HepG2 (cell line): ENCODE measurements around the gene ADAMTS4. TPM values are rescaled to one million over a fixed set of nuclear protein-coding genes. Genes with fewer than 3 reads are reported as not detected.

Experiments used
- ADNP ChIP-seq: sonication (generic); formaldehyde crosslinking; IDR thresholded peaks from 2 replicates; pipeline ENCODE4 v1.4.0; 2020; ENCODE audit warnings: missing genetic modification reagents
- ATF5 ChIP-seq: sonication (generic); formaldehyde crosslinking; IDR thresholded peaks from 2 replicates; pipeline ENCODE4 v1.4.0; 2020; ENCODE audit warnings: mild to moderate bottlenecking, low read depth, missing genetic modification reagents
- ATRX ChIP-seq: sonication (generic); formaldehyde crosslinking; IDR thresholded peaks from 2 replicates; pipeline ENCODE4 v1.4.0; 2020; ENCODE audit warnings: missing genetic modification reagents, borderline replicate concordance
- CBX1 ChIP-seq: IDR thresholded peaks from one replicate; pipeline ENCODE4 v1.6.1; 2016; ENCODE audit warnings: antibody characterized with exemption, low read depth
- EEA1 ChIP-seq: sonication (generic); formaldehyde crosslinking; IDR thresholded peaks from 2 replicates; pipeline ENCODE4 v1.5.1; 2020; ENCODE audit warnings: mild to moderate bottlenecking, missing genetic modification reagents, borderline replicate concordance
- EHMT2 ChIP-seq: fragments of 200-600 bp; sonication (generic); IDR thresholded peaks from 2 replicates; pipeline ENCODE4 v1.7.0; 2017; ENCODE audit warnings: antibody characterized with exemption, low read depth, low read length, borderline replicate concordance
- ELF1 ChIP-seq: sonication (generic); formaldehyde crosslinking; IDR thresholded peaks from 2 replicates; pipeline ENCODE4 v1.4.0; 2020; ENCODE audit warnings: missing genetic modification reagents
- GATAD1 ChIP-seq: IDR thresholded peaks from 2 replicates; pipeline ENCODE4 v1.6.1; 2016; ENCODE audit warnings: missing genetic modification reagents, missing compliant biosample characterization
- IRF2 ChIP-seq: IDR thresholded peaks from 2 replicates; pipeline ENCODE4 v1.6.1; 2018; ENCODE audit warnings: missing genetic modification reagents, missing compliant biosample characterization
- NFE2L2 ChIP-seq: fragments of 150-350 bp; IDR thresholded peaks from 2 replicates; pipeline ENCODE4 v1.6.1; 2014; ENCODE audit warnings: low read length
- NONO ChIP-seq, 2 experiments: fragments of 450-650 bp in 1 of 2; sonication (generic) in 1 of 2; formaldehyde crosslinking in 1 of 2; IDR thresholded peaks in 1 of 2; conservative IDR thresholded peaks in 1 of 2; 2 replicates each; pipeline versions ENCODE4 v1.6.1 to v1.8.0; 2017 to 2022; ENCODE audit warnings: mild to moderate bottlenecking in 1 of 2, missing genetic modification reagents in 1 of 2, moderate library complexity in 1 of 2
- PBX2 ChIP-seq: IDR thresholded peaks from 2 replicates; pipeline ENCODE4 v1.6.1; 2016; ENCODE audit warnings: control low read depth
- PCBP2 ChIP-seq: fragments of 200-400 bp; formaldehyde crosslinking; optimal IDR thresholded peaks from 2 replicates; pipeline ENCODE3; 2018; ENCODE audit warnings: low read length, low read depth; ENCODE audit not compliant: poor library complexity, severe bottlenecking
- SOX5 ChIP-seq: IDR thresholded peaks from 2 replicates; pipeline ENCODE4 v1.6.1; 2016; ENCODE audit warnings: borderline replicate concordance
- TBL1XR1 ChIP-seq: fragments of 150-350 bp; IDR thresholded peaks from 2 replicates; pipeline ENCODE4 v1.6.1; 2014; ENCODE audit warnings: borderline replicate concordance, low read length; ENCODE audit not compliant: partially characterized antibody
- TFAP4 ChIP-seq: sonication (generic); IDR thresholded peaks from 2 replicates; pipeline ENCODE4 v1.6.1; 2016; ENCODE audit warnings: low read depth, borderline replicate concordance
- TRAFD1 ChIP-seq: sonication (generic); formaldehyde crosslinking; IDR thresholded peaks from 2 replicates; pipeline ENCODE4 v1.5.1; 2020; ENCODE audit warnings: missing genetic modification reagents, mild to moderate bottlenecking, borderline replicate concordance
- ZNF138 ChIP-seq: sonication (generic); formaldehyde crosslinking; IDR thresholded peaks from 2 replicates; pipeline ENCODE4 v1.5.0; 2020; ENCODE audit warnings: mild to moderate bottlenecking, low read depth, missing genetic modification reagents
- ZNF17 ChIP-seq: sonication (generic); formaldehyde crosslinking; IDR thresholded peaks from 2 replicates; pipeline ENCODE4 v1.5.0; 2020; ENCODE audit warnings: mild to moderate bottlenecking, missing genetic modification reagents
- ZNF24 ChIP-seq: fragments of 450-650 bp; IDR thresholded peaks from 2 replicates; pipeline ENCODE4 v1.6.1; 2017; ENCODE audit warnings: antibody characterized with exemption, mild to moderate bottlenecking
- ZNF33A ChIP-seq: sonication (generic); formaldehyde crosslinking; IDR thresholded peaks from 2 replicates; pipeline ENCODE4 v1.5.1; 2020; ENCODE audit warnings: missing genetic modification reagents, mild to moderate bottlenecking, moderate library complexity, borderline replicate concordance
- ZNF350 ChIP-seq: sonication (generic); formaldehyde crosslinking; IDR thresholded peaks from 2 replicates; pipeline ENCODE4 v1.4.0; 2020; ENCODE audit warnings: mild to moderate bottlenecking, low read depth, missing genetic modification reagents, borderline replicate concordance
- ZNF530 ChIP-seq: sonication (generic); formaldehyde crosslinking; IDR thresholded peaks from 2 replicates; pipeline ENCODE4 v1.5.0; 2020; ENCODE audit warnings: low read depth, mild to moderate bottlenecking, missing genetic modification reagents
- ZNF615 ChIP-seq: sonication (generic); formaldehyde crosslinking; IDR thresholded peaks from 2 replicates; pipeline ENCODE4 v1.5.0; 2020; ENCODE audit warnings: mild to moderate bottlenecking, missing genetic modification reagents, borderline replicate concordance
- ZNF790 ChIP-seq: sonication (generic); formaldehyde crosslinking; IDR thresholded peaks from 2 replicates; pipeline ENCODE4 v1.8.0; 2022; ENCODE audit warnings: missing genetic modification reagents, mild to moderate bottlenecking, borderline replicate concordance
- ZSCAN20 ChIP-seq: sonication (generic); formaldehyde crosslinking; IDR thresholded peaks from 2 replicates; pipeline ENCODE4 v1.4.0; 2020; ENCODE audit warnings: missing genetic modification reagents, mild to moderate bottlenecking, borderline replicate concordance
- polyA plus RNA-seq, 8 experiments: library from polyadenylated mRNA; depleted of rRNA in 3 of 8; stranded (reverse) in 7 of 8; unstranded in 1 of 8; fragments of >200 nt; fragmentation: Illumina TruSeq in 4 of 8; extraction: Trizol in 4 of 8; gene quantifications; 2 replicates each; pipeline versions ENCODE4 v1.2.1 to v1.2.3, GENCODE V29; 2011 to 2016; ENCODE audit warnings: low read depth in 4 of 8, missing spikeins in 1 of 8, mixed read lengths in 1 of 8; ENCODE audit not compliant: insufficient read depth in 1 of 8
- total RNA-seq, 5 experiments: library from RNA; depleted of rRNA; stranded (reverse); fragments of >200 nt; fragmentation: Illumina TruSeq; extraction: Trizol; gene quantifications; 2 replicates each; pipeline ENCODE4 v1.2.3, GENCODE V29; 2016; ENCODE audit warnings: low read depth in 1 of 5
- TF ChIP-seq, protein P1 (sequence below): sonication (generic); formaldehyde crosslinking; conservative IDR thresholded peaks from 2 replicates; pipeline ENCODE4 v1.4.0; 2020; ENCODE audit warnings: missing genetic modification reagents

ADAMTS4 gene
- total and polyA plus RNA-seq, 2 of the 13 experiments (the other 11 are each of a cell fraction or from before 2014, with no cell fraction given) = 0.51 to 1.7 TPM

GRCh38 chr1:161238039-161238473, 39.2 kb upstream of the ADAMTS4 start, which contains the start of gene NR1I3 (continued):
- TF ChIP-seq PBX2 (CRISPR knock-in tag) = no peak
- no peak for TF ChIP-seq TRAFD1 (CRISPR knock-in tag)
- TF ChIP-seq ZNF33A (CRISPR knock-in tag) = 0 out of 2 replicates have a peak, but pooled peaks have one; percentile 46
- no peak for TF ChIP-seq EEA1 (CRISPR knock-in tag)
- no peak for TF ChIP-seq ZNF17 (CRISPR knock-in tag)
- no peak for TF ChIP-seq ZNF138
- TF ChIP-seq IRF2 (CRISPR knock-in tag) = peak; percentile 48; the same call in 1 of the 2 replicates
- TF ChIP-seq ADNP (CRISPR knock-in tag) = no peak
- TF ChIP-seq ATRX (CRISPR knock-in tag) = no peak
- no peak for TF ChIP-seq NONO (IDR thresholded peaks at IDR 0.05)
- peak; percentile 60; the same call in 1 of the 2 replicates for TF ChIP-seq NONO (CRISPR knock-in tag; conservative IDR thresholded peaks at IDR 0.05)
- TF ChIP-seq SOX5 = peak; percentile 72; the same call in 1 of the 2 replicates
- no peak for TF ChIP-seq ZNF790 (CRISPR knock-in tag)
- no peak for TF ChIP-seq PCBP2
- TF ChIP-seq GATAD1 = no peak
- no peak for TF ChIP-seq ZSCAN20
- TF ChIP-seq ZNF615 (CRISPR knock-in tag) = no peak
- no peak for TF ChIP-seq CBX1
- no peak for TF ChIP-seq NFE2L2
- TF ChIP-seq ZNF24 = no peak
- TF ChIP-seq EHMT2 = no peak; the same call in 1 of the 2 replicates
- no peak for TF ChIP-seq ZNF530 (CRISPR knock-in tag)
- TF ChIP-seq, protein P1, sequence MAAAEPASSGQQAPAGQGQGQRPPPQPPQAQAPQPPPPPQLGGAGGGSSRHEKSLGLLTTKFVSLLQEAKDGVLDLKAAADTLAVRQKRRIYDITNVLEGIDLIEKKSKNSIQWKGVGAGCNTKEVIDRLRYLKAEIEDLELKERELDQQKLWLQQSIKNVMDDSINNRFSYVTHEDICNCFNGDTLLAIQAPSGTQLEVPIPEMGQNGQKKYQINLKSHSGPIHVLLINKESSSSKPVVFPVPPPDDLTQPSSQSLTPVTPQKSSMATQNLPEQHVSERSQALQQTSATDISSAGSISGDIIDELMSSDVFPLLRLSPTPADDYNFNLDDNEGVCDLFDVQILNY (CRISPR knock-in tag) = no peak
- peak; percentile 70 for TF ChIP-seq TBL1XR1
- no peak for TF ChIP-seq ATF5
- TF ChIP-seq ELF1 (CRISPR knock-in tag) = no peak; the same call in 1 of the 2 replicates
- no peak for TF ChIP-seq ZNF350
- peak; percentile 54; the same call in 1 of the 2 replicates for TF ChIP-seq TFAP4
